OCI-LY7 (cell line): Measurements from ENCODE around the gene HERC2.

Experiments
- EZH2phosphoT487 ChIP-seq: fragments of 200-600 bp; sonication (generic); IDR thresholded peaks from 2 replicates; pipeline ENCODE4 v1.6.1; 2018; ENCODE audit warnings: low read depth, borderline replicate concordance, mild to moderate bottlenecking, mixed run types, antibody characterized with exemption, low read length, moderate library complexity, mixed read lengths
- TF ChIP-seq, protein P1 (sequence below): fragments of 200-600 bp; sonication (generic); conservative IDR thresholded peaks from 2 replicates; pipeline ENCODE4 v1.5.1; 2014; ENCODE audit warnings: mild to moderate bottlenecking, antibody characterized with exemption, low read length, moderate library complexity, mixed read lengths

DNA sequence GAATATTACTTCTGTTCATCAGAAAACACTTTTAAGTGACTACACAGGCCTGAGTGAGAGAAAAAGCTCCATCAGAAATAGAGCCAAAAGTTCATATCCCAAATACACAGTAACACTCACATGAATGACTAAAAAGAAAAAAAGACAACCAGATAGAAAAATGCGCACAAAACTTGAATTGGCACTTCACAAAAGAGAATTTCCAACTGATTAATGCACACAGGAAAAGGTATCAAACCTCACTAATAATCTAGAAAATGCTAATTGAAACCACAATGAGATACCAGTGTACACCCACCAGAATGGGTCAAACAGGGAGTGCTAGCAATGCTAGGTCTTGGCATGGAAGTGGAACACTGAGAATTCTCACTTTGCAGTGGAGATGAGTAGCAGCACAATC, 78.6 kb downstream of the HERC2 start:
- TF ChIP-seq, protein P1, sequence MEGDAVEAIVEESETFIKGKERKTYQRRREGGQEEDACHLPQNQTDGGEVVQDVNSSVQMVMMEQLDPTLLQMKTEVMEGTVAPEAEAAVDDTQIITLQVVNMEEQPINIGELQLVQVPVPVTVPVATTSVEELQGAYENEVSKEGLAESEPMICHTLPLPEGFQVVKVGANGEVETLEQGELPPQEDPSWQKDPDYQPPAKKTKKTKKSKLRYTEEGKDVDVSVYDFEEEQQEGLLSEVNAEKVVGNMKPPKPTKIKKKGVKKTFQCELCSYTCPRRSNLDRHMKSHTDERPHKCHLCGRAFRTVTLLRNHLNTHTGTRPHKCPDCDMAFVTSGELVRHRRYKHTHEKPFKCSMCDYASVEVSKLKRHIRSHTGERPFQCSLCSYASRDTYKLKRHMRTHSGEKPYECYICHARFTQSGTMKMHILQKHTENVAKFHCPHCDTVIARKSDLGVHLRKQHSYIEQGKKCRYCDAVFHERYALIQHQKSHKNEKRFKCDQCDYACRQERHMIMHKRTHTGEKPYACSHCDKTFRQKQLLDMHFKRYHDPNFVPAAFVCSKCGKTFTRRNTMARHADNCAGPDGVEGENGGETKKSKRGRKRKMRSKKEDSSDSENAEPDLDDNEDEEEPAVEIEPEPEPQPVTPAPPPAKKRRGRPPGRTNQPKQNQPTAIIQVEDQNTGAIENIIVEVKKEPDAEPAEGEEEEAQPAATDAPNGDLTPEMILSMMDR, result no peak
- no peak for TF ChIP-seq EZH2phosphoT487
